ENCODE results near the gene MPHOSPH9. TPM values are rescaled to one million over a fixed set of nuclear protein-coding genes. Genes with fewer than 3 reads are reported as not detected.

The MPHOSPH9 gene
- total RNA-seq, 4 donors from 2014 or later = 29.7 to 39.9 (median 35.5) TPM

GRCh38 chr12:123142518-123142840 is 90.5 kb downstream of the MPHOSPH9 start:
- no peak for TF ChIP-seq CTCF (IDR thresholded peaks at IDR 0.05; ENCODE audit: low read depth)

- no peak for TF ChIP-seq CTCF (IDR thresholded peaks at IDR 0.05; ENCODE audit: low read depth)
These were observed 91.1 kb downstream of the MPHOSPH9 start for GRCh38 chr12:123141615-123142517.

- TF ChIP-seq CTCF (IDR thresholded peaks at IDR 0.05; ENCODE audit: low read depth) = no peak
These were observed 92.0 kb downstream of the MPHOSPH9 start for GRCh38 chr12:123140676-123141614.

- no peak for TF ChIP-seq CTCF (IDR thresholded peaks at IDR 0.05; ENCODE audit: low read depth)
These were observed 92.8 kb downstream of the MPHOSPH9 start for GRCh38 chr12:123139926-123140675.

- no peak for TF ChIP-seq CTCF (IDR thresholded peaks at IDR 0.05; ENCODE audit: low read depth)
These were observed 97.3 kb downstream of the MPHOSPH9 start for GRCh38 chr12:123135688-123136087.

DNA sequence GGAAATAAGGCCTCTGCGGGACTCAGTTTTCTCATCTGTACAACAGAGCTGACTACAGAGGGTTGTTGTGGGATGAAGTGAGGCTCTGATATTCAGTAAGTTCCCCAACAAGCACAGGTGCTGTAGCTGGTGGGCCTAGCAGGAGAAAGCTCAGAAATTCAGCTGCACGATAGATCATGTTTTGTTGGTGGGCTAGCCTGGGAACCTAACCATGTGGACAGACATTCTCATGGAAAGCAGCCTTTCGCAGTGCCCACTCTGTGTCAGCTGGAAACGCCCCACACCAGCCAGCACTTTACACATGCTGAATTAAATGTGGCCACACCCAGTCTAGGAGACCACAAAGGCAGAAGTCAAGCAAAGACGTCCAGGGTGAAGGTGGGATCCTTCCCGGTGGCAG is 98.1 kb downstream of the MPHOSPH9 start:
- no peak for TF ChIP-seq CTCF (IDR thresholded peaks at IDR 0.05; ENCODE audit: low read depth)

Measured in subcutaneous adipose tissue (tissue), 4 donors.